Measurements from ENCODE around the gene PRCD.
A peak's percentile ranks its signal among the peaks of the same experiment; 100 is the strongest.
"Not testable (repeated sequence)": the region's sequence is repeated elsewhere in the genome, so short reads cannot be mapped to it uniquely, and the experiment has no call there.

The PRCD gene

GRCh38 chr17:76506408-76507345, 33.2 kb upstream of the PRCD start:
- peak; percentile 63 for DNase-seq

DNA sequence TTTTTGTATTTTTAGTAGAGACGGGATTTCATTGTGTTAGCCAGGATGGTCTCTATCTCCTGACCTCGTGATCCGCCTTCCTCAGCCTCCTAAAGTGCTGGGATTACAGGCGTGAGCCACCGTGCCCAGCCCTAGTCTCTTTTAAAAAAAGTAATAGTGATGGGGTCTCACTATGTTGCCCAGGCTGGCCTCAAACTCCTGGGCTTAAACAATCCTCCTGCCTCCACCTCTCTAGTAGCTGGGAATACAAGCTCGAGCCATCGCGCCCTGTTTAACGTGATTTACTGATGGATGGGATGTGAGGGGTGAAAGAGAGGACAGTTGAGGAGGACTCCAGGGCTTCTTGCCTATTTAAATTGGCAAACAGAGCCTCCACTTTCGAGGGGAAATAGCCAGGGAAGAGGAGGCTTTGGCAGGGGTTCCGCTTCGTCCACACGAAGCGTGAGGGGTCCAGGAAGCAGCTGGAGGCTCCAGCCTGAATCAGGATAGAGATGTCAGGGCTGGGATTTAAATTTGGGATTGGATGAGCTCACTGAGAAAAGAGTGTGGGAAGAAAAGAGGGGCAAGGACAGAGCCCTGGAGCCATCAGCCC, 31.3 kb upstream of the PRCD start:
- DNase-seq = not testable (repeated sequence)

DNA sequence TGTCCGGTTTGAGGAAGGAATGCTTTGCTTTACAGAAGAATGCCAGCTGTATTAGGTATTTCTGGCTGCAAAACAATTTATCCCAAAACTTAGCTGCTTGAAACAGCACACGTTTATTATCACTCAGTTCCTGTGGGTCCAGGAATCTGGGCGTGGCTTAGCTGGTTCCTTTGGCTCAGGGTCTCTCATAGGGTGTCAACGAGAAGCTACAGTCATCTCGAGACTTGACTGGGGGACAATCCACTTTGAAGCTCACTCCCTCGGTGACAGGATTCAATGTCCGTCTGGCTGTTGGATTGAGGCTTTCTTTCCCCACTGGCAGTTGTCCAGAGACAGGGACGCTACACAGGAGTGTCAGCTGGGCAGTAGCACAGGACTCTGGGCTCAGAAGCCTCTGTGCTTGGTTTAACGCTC, 29.0 kb upstream of the PRCD start:
- no peak for DNase-seq

GRCh38 chr17:76511668-76512365, 28.0 kb upstream of the PRCD start:
- DNase-seq = no peak

- DNase-seq = no peak
These were observed 27.2 kb upstream of the PRCD start for GRCh38 chr17:76512366-76513305.

DNA sequence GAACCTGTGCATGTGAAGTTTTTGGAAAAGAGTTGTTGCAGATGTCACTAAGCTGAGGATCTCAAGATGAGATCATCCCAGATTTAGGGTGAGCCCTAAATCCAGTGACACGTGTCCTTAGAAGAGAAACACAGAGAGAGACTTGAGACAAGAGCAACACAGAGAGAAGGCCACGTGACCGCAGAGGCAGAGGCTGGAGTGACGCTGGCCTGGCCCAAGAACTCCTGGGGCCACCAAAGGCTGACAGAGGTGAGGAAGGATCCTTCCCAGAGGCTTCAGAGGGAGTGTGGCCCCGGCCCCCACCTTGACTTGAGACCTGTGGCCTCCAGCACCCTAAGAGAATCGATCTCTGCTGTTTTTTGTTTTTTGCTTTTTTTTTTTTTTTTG, 26.5 kb upstream of the PRCD start:
- DNase-seq = no peak

GRCh38 chr17:76514355-76514754, 25.5 kb upstream of the PRCD start:
- not testable (repeated sequence) for DNase-seq

GRCh38 chr17:76515274-76515949, 24.4 kb upstream of the PRCD start:
- peak; percentile 33 for DNase-seq

- DNase-seq = no peak
These were observed 22.2 kb upstream of the PRCD start for GRCh38 chr17:76517638-76518038.

DNA sequence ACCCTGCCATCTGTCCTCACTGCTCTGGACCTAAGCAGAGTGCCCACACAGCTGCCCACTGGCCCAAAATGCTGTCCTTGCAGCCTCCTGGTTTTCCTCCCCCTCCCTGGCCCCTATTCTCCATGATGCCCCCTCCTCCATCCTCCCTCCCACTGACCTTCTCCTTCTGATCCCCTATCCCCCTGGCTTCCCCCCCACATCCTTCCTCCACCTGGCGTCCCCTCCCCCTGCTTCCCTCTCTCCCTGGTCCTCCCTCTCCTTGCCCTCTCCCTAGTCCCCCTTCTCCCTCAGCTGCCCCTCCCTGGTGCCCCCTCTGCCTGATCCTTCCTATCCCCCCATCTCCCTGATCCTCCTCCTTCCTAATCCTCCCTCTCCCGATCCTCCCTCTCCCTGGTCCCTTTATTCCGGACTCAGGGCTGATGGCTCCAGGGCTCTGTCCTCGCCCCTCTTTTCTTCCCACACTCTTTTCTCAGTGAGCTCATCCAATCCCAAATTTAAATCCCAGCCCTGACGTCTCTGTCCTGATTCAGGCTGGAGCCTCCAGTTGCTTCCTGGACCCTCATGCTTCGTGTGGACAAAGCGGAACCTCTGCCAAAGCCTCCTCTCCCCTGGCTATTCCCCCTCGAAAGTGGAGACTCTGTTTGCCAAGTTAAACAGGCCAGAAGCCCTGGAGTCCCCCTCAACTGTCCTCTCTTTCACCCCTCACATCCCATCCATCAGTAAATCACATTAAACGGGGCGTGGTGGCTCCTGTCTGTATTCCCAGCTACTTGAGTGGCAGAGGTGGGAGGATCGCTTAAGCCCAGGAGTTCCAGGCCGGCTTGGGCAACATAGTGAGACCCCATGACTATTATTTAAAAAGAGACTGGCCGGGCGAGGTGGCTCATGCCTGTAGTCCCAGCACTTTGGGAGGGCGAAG, 20.5 kb upstream of the PRCD start:
- no peak for DNase-seq

- DNase-seq = no peak
These were observed 18.6 kb upstream of the PRCD start for GRCh38 chr17:76521262-76521661.

DNA sequence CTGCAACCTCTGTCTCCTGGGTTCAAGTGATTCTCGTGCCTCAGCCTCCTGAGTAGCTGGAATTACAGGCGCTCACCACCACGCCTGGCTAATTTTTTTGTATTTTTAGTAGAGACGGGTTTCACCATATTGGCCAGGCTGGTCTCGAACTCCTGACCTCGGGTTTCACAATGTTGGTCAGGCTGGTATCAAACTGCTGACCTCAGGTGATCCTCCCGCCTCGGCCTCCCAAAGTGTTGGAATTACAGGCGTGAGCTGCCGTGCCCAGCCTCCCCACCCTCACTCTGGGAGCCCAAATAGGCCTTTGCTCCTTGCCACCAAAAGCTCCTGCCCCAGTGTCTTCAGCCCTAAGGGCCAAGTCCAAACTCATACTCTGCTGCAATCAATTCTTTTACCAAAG, 18.2 kb upstream of the PRCD start:
- DNase-seq = not testable (repeated sequence)

DNA sequence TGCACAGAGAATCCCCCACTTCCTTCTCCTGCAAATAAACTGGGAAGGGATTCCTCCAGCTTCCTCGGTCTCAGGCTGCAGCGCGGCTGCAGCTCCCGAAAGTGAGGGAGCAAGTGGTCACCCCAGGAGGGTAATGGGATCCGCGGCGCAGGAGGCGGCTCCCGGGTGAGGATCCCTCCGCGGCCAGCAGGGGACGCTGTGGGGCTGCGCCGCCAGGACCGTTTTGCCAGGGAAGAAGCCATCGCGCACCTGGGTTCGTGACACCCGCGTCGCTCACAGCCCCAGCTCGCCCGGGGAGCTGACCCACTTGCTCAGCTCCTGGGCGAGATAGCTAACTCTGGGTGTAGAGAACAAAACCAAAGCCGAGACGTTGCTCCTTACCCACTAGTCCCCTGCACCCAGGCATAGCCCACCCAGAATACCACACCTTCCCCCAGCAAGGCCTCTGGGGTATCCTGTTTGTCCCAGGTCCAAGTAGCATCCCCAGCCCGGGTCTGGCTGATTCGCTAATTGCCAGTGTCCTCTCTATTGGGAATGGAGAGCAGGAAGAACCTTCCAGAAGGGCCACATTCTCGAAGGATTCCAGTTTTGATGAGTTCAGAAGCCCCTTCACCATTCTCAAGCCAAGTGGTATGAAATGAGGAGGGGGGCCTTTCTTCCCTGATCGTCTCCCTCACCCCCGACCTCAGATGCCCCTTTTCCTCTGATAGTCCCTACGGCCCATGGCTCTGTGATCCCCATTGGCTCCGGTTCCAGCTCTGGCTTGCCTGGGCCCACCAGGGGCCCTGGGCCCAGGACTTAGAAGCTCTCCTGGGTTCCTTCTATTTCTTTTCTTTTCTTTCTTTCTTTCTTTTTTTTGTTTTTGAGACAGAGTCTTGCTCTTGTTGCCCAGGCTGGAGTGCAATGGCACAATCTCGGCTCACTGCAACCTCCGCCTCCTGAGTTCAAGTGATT, 16.5 kb upstream of the PRCD start:
- DNase-seq = peak; percentile 27

DNA sequence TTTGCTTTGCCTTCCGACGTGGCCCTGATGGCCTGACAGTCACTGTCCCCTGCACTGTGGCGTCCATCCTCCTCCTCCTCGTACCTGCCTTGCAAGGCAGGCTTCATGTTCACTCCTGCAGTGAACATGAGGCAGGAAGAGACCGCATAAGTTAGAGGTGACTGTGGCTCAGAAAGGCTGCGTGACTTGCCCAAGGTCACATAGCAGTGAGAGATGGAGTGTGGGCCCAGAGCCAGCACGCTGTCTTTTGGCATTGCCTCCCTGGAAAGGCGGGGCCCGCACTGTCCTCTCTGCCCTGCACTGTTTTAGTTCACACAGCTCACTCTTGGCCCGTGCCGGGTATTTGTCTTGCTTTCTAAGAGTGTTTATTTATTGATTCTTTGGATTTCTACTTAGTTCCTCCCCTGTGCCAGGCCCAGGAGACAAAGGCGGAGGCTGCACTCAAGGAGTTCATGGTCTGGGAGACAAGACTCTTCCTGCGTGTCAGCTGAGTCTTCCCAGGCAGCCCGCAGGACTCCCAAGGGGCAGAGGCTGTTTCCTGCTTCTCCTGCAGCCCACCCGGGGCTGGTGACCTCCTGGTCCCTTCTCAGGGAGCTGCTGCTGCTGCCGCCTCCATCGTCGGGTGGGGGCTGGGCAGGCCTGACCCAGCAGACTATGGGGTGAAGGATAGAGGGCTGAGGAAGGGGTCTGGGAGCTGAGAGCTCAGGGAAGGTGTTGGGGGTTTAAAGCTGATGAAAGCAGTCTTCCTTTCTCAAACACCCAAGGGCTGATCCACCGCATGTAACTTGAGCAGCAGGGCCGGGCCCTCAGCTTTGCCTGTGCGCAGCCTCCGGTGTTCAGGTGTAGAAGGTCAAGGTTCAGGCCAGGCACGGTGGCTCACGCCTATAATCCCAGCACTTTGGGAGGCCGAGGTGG, 15.0 kb upstream of the PRCD start:
- no peak for DNase-seq

GRCh38 chr17:76525513-76525833, 14.4 kb upstream of the PRCD start:
- not testable (repeated sequence) for DNase-seq

DNA sequence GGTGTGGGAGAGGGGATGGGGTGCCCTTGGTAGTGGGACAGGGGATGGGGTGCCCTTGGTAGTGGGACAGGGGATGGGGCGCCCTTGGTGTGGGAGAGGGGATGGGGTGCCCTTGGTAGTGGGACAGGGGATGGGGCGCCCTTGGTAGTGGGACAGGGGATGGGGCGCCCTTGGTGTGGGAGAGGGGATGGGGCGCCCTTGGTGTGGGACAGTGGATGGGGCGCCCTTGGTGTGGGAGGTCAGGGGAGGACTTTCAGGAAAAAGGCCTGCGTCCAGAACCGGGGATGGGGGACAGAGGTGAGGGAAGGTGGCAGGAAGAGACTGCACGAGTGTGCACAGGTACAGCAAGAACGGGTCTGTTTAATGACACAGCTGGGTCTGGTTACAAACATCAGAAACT, 12.8 kb upstream of the PRCD start:
- not testable (repeated sequence) for DNase-seq

DNA sequence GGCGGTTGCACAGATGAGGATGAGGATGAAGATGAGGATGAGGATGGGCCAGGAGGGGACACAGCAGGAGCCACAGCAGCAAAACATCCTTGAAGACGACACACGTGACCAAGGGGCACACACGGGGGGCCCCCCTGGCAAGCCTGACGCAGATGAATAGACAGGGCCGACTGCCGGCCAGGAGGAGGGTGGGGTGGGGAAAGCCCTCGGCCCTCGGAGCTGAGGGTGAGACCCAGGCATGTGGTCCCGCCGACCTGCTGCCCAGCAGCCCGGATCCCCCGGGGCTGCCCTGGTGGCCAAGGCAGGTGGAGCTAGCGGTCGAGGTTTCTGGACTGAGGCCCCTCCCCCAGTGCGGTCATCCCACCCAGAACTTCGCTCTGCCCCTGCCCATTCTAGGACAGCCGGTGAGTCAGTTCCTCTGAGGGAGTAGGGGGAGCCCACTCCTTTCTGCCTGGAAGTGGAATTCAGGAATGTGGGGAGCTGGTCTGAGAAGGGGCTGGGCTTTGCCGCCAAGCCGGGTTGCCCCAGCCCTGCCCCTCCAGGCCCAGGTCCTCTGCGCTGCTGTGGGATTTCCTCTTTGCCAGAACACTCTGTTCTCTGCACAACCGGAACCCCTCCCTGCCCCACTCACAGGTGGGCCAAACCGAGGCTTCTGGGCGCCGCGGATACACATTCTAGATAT, 12.3 kb upstream of the PRCD start:
- DNase-seq = no peak

GRCh38 chr17:76528156-76528527, 11.7 kb upstream of the PRCD start:
- DNase-seq = no peak

Measured in KG1 (cell line).